HEK293 (cell line): ENCODE measurements around the gene FMO2.

ENCODE experiments used
- HOXA7 ChIP-seq: sonication (generic); formaldehyde crosslinking; IDR thresholded peaks from 2 replicates; pipeline ENCODE4 v1.8.1; 2022; ENCODE audit warnings: missing genetic modification reagents, borderline replicate concordance
- HOXD13 ChIP-seq: sonication (generic); formaldehyde crosslinking; IDR thresholded peaks from 2 replicates; pipeline ENCODE4 v1.8.0; 2022; ENCODE audit warnings: missing genetic modification reagents, borderline replicate concordance
- SALL2 ChIP-seq: fragments of 450-650 bp; formaldehyde crosslinking; IDR thresholded peaks from 2 replicates; pipeline ENCODE4 v1.5.0; 2017; ENCODE audit warnings: missing biosample characterization, mild to moderate bottlenecking, missing genetic modification characterization, borderline replicate concordance
- ZBTB1 ChIP-seq: fragments of 450-650 bp; formaldehyde crosslinking; IDR thresholded peaks from 2 replicates; pipeline ENCODE4 v1.5.1; 2016; ENCODE audit warnings: missing biosample characterization, missing genetic modification characterization
- ZNF155 ChIP-seq: fragments of 450-650 bp; formaldehyde crosslinking; IDR thresholded peaks from 2 replicates; pipeline ENCODE4 v1.5.1; 2016; ENCODE audit warnings: missing biosample characterization, missing genetic modification characterization
- ZNF184 ChIP-seq: fragments of 450-650 bp; IDR thresholded peaks from 2 replicates; pipeline ENCODE4 v1.5.1; 2018; ENCODE audit warnings: missing biosample characterization, mild to moderate bottlenecking, missing genetic modification characterization
- ZNF48 ChIP-seq: fragments of 450-650 bp; formaldehyde crosslinking; IDR thresholded peaks from 2 replicates; pipeline ENCODE4 v1.5.1; 2016; ENCODE audit warnings: missing biosample characterization, missing genetic modification characterization
- ZNF670 ChIP-seq: fragments of 450-650 bp; formaldehyde crosslinking; IDR thresholded peaks from 2 replicates; pipeline ENCODE4 v1.5.1; 2016; ENCODE audit warnings: missing biosample characterization, missing genetic modification characterization, low read depth
- TF ChIP-seq, protein P1 (sequence below): fragments of 450-650 bp; formaldehyde crosslinking; IDR thresholded peaks from 2 replicates; pipeline ENCODE4 v1.5.1; 2016; ENCODE audit warnings: missing biosample characterization, missing genetic modification characterization
- TF ChIP-seq, protein P2 (sequence below): fragments of 450-650 bp; formaldehyde crosslinking; IDR thresholded peaks from 2 replicates; pipeline ENCODE4 v1.5.1; 2017; ENCODE audit warnings: missing biosample characterization, mild to moderate bottlenecking, missing genetic modification characterization, moderate library complexity
- TF ChIP-seq, protein P3 (sequence below): fragments of 450-650 bp; formaldehyde crosslinking; IDR thresholded peaks from 2 replicates; pipeline ENCODE4 v1.5.1; 2016; ENCODE audit warnings: missing biosample characterization, missing genetic modification characterization
- TF ChIP-seq, protein P4 (sequence below): fragments of 450-650 bp; formaldehyde crosslinking; IDR thresholded peaks from 2 replicates; pipeline ENCODE4 v1.5.1; 2016; ENCODE audit warnings: missing biosample characterization, missing genetic modification characterization
- TF ChIP-seq, protein P5 (sequence below): fragments of 450-650 bp; formaldehyde crosslinking; IDR thresholded peaks from 2 replicates; pipeline ENCODE4 v1.5.1; 2016; ENCODE audit warnings: missing biosample characterization, missing genetic modification characterization

DNA sequence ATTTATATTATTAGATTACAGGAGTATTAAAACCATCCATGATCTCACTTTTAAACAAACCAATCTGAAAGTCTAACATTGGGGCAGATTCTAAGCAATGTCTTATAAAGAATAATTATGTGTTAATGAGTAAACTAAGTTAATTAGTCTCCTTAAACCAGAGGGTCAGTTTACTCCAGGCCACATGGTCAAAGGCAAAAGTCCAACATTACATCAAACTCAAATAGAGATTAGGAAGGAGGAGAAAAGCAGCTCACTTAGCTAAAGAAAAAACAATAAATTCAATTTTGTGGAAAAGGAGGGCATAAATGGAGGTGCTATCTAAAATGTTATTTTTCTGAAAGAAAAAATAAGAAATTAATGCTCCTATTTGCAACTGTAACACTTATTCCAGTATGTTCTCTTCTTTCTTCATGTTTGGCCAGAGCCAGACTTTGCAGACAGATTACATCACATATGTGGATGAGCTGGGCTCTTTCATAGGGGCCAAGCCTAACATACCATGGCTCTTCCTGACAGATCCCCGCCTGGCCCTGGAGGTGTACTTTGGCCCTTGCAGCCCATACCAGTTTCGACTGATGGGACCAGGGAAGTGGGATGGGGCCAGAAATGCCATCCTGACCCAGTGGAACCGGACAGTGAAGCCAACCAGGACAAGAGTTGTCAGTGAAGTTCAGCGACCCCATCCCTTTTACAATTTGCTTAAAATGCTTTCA, 24.3 kb upstream of the FMO2 start:
- TF ChIP-seq ZNF155: no peak
- TF ChIP-seq, protein P1, sequence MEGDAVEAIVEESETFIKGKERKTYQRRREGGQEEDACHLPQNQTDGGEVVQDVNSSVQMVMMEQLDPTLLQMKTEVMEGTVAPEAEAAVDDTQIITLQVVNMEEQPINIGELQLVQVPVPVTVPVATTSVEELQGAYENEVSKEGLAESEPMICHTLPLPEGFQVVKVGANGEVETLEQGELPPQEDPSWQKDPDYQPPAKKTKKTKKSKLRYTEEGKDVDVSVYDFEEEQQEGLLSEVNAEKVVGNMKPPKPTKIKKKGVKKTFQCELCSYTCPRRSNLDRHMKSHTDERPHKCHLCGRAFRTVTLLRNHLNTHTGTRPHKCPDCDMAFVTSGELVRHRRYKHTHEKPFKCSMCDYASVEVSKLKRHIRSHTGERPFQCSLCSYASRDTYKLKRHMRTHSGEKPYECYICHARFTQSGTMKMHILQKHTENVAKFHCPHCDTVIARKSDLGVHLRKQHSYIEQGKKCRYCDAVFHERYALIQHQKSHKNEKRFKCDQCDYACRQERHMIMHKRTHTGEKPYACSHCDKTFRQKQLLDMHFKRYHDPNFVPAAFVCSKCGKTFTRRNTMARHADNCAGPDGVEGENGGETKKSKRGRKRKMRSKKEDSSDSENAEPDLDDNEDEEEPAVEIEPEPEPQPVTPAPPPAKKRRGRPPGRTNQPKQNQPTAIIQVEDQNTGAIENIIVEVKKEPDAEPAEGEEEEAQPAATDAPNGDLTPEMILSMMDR: no peak
- TF ChIP-seq HOXD13 (CRISPR knock-in tag): no peak
- TF ChIP-seq ZNF48 (tag by site-specific recombination): no peak
- TF ChIP-seq, protein P2, sequence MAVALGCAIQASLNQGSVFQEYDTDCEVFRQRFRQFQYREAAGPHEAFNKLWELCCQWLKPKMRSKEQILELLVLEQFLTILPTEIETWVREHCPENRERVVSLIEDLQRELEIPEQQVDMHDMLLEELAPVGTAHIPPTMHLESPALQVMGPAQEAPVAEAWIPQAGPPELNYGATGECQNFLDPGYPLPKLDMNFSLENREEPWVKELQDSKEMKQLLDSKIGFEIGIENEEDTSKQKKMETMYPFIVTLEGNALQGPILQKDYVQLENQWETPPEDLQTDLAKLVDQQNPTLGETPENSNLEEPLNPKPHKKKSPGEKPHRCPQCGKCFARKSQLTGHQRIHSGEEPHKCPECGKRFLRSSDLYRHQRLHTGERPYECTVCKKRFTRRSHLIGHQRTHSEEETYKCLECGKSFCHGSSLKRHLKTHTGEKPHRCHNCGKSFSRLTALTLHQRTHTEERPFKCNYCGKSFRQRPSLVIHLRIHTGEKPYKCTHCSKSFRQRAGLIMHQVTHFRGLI (tag by site-specific recombination): no peak
- no peak for TF ChIP-seq SALL2
- TF ChIP-seq, protein P3, sequence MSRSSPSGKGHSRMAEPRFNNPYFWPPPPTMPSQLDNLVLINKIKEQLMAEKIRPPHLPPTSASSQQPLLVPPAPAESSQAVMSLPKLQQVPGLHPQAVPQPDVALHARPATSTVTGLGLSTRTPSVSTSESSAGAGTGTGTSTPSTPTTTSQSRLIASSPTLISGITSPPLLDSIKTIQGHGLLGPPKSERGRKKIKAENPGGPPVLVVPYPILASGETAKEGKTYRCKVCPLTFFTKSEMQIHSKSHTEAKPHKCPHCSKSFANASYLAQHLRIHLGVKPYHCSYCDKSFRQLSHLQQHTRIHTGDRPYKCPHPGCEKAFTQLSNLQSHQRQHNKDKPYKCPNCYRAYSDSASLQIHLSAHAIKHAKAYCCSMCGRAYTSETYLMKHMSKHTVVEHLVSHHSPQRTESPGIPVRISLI (tag by site-specific recombination): no peak
- TF ChIP-seq ZBTB1 (tag by site-specific recombination): no peak
- TF ChIP-seq, protein P4, sequence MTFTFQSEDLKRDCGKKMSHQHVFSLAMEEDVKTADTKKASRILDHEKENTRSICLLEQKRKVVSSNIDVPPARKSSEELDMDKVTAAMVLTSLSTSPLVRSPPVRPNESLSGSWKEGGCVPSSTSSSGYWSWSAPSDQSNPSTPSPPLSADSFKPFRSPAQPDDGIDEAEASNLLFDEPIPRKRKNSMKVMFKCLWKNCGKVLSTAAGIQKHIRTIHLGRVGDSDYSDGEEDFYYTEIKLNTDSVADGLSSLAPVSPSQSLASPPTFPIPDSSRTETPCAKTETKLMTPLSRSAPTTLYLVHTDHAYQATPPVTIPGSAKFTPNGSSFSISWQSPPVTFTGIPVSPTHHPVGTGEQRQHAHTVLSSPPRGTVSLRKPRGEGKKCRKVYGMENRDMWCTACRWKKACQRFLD (tag by site-specific recombination): no peak
- TF ChIP-seq HOXA7: no peak
- no peak for TF ChIP-seq ZNF184 (tag by site-specific recombination)
- TF ChIP-seq, protein P5, sequence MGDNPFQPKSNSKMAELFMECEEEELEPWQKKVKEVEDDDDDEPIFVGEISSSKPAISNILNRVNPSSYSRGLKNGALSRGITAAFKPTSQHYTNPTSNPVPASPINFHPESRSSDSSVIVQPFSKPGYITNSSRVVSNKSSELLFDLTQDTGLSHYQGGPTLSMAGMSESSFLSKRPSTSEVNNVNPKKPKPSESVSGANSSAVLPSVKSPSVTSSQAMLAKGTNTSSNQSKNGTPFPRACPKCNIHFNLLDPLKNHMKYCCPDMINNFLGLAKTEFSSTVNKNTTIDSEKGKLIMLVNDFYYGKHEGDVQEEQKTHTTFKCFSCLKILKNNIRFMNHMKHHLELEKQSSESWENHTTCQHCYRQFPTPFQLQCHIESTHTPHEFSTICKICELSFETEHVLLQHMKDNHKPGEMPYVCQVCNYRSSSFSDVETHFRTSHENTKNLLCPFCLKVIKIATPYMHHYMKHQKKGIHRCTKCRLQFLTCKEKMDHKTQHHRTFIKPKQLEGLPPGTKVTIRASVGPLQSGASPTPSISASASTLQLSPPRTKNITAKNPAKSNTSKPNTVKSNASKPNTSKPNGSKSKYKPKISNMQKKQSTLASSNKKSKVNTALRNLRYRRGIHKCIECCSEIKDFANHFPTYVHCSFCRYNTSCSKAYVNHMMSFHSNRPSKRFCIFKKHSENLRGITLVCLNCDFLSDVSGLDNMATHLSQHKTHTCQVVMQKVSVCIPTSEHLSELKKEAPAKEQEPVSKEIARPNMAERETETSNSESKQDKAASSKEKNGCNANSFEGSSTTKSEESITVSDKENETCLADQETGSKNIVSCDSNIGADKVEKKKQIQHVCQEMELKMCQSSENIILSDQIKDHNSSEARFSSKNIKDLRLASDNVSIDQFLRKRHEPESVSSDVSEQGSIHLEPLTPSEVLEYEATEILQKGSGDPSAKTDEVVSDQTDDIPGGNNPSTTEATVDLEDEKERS (tag by site-specific recombination): no peak
- TF ChIP-seq ZNF670 (tag by site-specific recombination): no peak
